HepG2 (cell line): ENCODE measurements around the gene S1PR5. TPM values are rescaled to one million over a fixed set of nuclear protein-coding genes. Genes with fewer than 3 reads are reported as not detected.

ENCODE experiments used
- ARID3A ChIP-seq: IDR thresholded peaks from 2 replicates; pipeline ENCODE4 v1.6.1; 2012; ENCODE audit warnings: low read depth, low read length, improper control_type of control experiment
- ATF1 ChIP-seq: IDR thresholded peaks from 2 replicates; pipeline ENCODE4 v1.6.1; 2016; ENCODE audit warnings: mild to moderate bottlenecking, control low read depth
- ETS1 ChIP-seq: sonication (generic); formaldehyde crosslinking; IDR thresholded peaks from 2 replicates; pipeline ENCODE4 v1.4.0; 2020; ENCODE audit warnings: missing genetic modification reagents
- FOXA3 ChIP-seq: IDR thresholded peaks from 2 replicates; pipeline ENCODE4 v1.6.1; 2016; ENCODE audit warnings: missing genetic modification reagents, missing compliant biosample characterization
- IKZF1 ChIP-seq: fragments of 450-650 bp; IDR thresholded peaks from 2 replicates; pipeline ENCODE4 v1.7.1; 2016
- ISX ChIP-seq: sonication (generic); formaldehyde crosslinking; conservative IDR thresholded peaks from 2 replicates; pipeline ENCODE4 v1.5.0; 2020; ENCODE audit warnings: missing genetic modification reagents
- JUN ChIP-seq: sonication (generic); formaldehyde crosslinking; IDR thresholded peaks from 2 replicates; pipeline ENCODE4 v1.4.0; 2020; ENCODE audit warnings: mild to moderate bottlenecking, missing genetic modification reagents
- KMT2B ChIP-seq: IDR thresholded peaks from 2 replicates; pipeline ENCODE4 v1.6.1; 2016; ENCODE audit warnings: missing genetic modification reagents, missing compliant biosample characterization
- NFKBIZ ChIP-seq: IDR thresholded peaks from 2 replicates; pipeline ENCODE4 v1.6.1; 2018; ENCODE audit warnings: missing genetic modification reagents, missing compliant biosample characterization
- PTBP1 ChIP-seq: fragments of 200-400 bp; formaldehyde crosslinking; IDR thresholded peaks from 2 replicates; pipeline ENCODE4 v1.6.1; 2018; ENCODE audit warnings: low read length, low read depth; ENCODE audit not compliant: poor library complexity, severe bottlenecking
- SRF ChIP-seq: IDR thresholded peaks from 2 replicates; pipeline ENCODE4 v1.6.1; 2011; ENCODE audit warnings: mild to moderate bottlenecking, low read depth, low read length, moderate library complexity
- STAG1 ChIP-seq: sonication (generic); formaldehyde crosslinking; IDR thresholded peaks from 2 replicates; pipeline ENCODE4 v1.4.0; 2020; ENCODE audit warnings: missing genetic modification reagents
- ZNF674 ChIP-seq: sonication (generic); formaldehyde crosslinking; IDR thresholded peaks from 2 replicates; pipeline ENCODE4 v1.5.0; 2020; ENCODE audit warnings: low read depth, mild to moderate bottlenecking, missing genetic modification reagents
- ZSCAN12 ChIP-seq: sonication (generic); formaldehyde crosslinking; IDR thresholded peaks from 2 replicates; pipeline ENCODE4 v1.9.0; 2021; ENCODE audit warnings: mild to moderate bottlenecking, missing genetic modification reagents
- ZSCAN31 ChIP-seq: sonication (generic); formaldehyde crosslinking; IDR thresholded peaks from 2 replicates; pipeline ENCODE4 v1.5.0; 2020; ENCODE audit warnings: low read depth, mild to moderate bottlenecking, missing genetic modification reagents
- polyA plus RNA-seq, 8 experiments: library from polyadenylated mRNA; depleted of rRNA in 3 of 8; stranded (reverse) in 7 of 8; unstranded in 1 of 8; fragments of >200 nt; fragmentation: Illumina TruSeq in 4 of 8; extraction: Trizol in 4 of 8; gene quantifications; 2 replicates each; pipeline versions ENCODE4 v1.2.1 to v1.2.3, GENCODE V29; 2011 to 2016; ENCODE audit warnings: low read depth in 4 of 8, missing spikeins in 1 of 8, mixed read lengths in 1 of 8; ENCODE audit not compliant: insufficient read depth in 1 of 8
- total RNA-seq, 5 experiments: library from RNA; depleted of rRNA; stranded (reverse); fragments of >200 nt; fragmentation: Illumina TruSeq; extraction: Trizol; gene quantifications; 2 replicates each; pipeline ENCODE4 v1.2.3, GENCODE V29; 2016; ENCODE audit warnings: low read depth in 1 of 5
- TF ChIP-seq, protein P1 (sequence below): sonication (generic); formaldehyde crosslinking; IDR thresholded peaks from 2 replicates; pipeline ENCODE4 v1.4.0; 2020; ENCODE audit warnings: missing genetic modification reagents
- TF ChIP-seq, protein P2 (sequence below): sonication (generic); formaldehyde crosslinking; IDR thresholded peaks from 2 replicates; pipeline ENCODE4 v1.8.0; 2022; ENCODE audit warnings: missing genetic modification reagents, mild to moderate bottlenecking, inconsistent platforms, borderline replicate concordance
- TF ChIP-seq, protein P3 (sequence below): fragments of 450-650 bp; IDR thresholded peaks from 2 replicates; pipeline ENCODE4 v1.6.1; 2016

The S1PR5 gene
- total and polyA plus RNA-seq, 2 of the 13 experiments (the other 11 are each of a cell fraction or from before 2014, with no cell fraction given): 0.04 TPM; not detected in 1

- TF ChIP-seq PTBP1 (no peak), JUN (CRISPR knock-in tag) (no peak), ZSCAN12 (no peak), IKZF1 (no peak), ATF1 (CRISPR knock-in tag) (no peak), ARID3A (no peak), ZNF674 (no peak), ISX (0 out of 2 replicates have a peak, but pooled peaks have one; percentile 70), ZSCAN31 (no peak), NFKBIZ (CRISPR knock-in tag) (peak; percentile 97; the same call in 1 of the 2 replicates), STAG1 (no peak), KMT2B (CRISPR knock-in tag) (peak; percentile 80; the same call in 1 of the 2 replicates), FOXA3 (peak; percentile 79), ETS1 (CRISPR knock-in tag) (0 out of 2 replicates have a peak, but pooled peaks have one; percentile 89), SRF (no peak)
- TF ChIP-seq, protein P1, sequence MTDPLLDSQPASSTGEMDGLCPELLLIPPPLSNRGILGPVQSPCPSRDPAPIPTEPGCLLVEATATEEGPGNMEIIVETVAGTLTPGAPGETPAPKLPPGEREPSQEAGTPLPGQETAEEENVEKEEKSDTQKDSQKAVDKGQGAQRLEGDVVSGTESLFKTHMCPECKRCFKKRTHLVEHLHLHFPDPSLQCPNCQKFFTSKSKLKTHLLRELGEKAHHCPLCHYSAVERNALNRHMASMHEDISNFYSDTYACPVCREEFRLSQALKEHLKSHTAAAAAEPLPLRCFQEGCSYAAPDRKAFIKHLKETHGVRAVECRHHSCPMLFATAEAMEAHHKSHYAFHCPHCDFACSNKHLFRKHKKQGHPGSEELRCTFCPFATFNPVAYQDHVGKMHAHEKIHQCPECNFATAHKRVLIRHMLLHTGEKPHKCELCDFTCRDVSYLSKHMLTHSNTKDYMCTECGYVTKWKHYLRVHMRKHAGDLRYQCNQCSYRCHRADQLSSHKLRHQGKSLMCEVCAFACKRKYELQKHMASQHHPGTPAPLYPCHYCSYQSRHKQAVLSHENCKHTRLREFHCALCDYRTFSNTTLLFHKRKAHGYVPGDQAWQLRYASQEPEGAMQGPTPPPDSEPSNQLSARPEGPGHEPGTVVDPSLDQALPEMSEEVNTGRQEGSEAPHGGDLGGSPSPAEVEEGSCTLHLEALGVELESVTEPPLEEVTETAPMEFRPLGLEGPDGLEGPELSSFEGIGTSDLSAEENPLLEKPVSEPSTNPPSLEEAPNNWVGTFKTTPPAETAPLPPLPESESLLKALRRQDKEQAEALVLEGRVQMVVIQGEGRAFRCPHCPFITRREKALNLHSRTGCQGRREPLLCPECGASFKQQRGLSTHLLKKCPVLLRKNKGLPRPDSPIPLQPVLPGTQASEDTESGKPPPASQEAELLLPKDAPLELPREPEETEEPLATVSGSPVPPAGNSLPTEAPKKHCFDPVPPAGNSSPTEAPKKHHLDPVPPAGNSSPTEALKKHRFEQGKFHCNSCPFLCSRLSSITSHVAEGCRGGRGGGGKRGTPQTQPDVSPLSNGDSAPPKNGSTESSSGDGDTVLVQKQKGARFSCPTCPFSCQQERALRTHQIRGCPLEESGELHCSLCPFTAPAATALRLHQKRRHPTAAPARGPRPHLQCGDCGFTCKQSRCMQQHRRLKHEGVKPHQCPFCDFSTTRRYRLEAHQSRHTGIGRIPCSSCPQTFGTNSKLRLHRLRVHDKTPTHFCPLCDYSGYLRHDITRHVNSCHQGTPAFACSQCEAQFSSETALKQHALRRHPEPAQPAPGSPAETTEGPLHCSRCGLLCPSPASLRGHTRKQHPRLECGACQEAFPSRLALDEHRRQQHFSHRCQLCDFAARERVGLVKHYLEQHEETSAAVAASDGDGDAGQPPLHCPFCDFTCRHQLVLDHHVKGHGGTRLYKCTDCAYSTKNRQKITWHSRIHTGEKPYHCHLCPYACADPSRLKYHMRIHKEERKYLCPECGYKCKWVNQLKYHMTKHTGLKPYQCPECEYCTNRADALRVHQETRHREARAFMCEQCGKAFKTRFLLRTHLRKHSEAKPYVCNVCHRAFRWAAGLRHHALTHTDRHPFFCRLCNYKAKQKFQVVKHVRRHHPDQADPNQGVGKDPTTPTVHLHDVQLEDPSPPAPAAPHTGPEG (CRISPR knock-in tag): peak; percentile 92
- TF ChIP-seq, protein P2, sequence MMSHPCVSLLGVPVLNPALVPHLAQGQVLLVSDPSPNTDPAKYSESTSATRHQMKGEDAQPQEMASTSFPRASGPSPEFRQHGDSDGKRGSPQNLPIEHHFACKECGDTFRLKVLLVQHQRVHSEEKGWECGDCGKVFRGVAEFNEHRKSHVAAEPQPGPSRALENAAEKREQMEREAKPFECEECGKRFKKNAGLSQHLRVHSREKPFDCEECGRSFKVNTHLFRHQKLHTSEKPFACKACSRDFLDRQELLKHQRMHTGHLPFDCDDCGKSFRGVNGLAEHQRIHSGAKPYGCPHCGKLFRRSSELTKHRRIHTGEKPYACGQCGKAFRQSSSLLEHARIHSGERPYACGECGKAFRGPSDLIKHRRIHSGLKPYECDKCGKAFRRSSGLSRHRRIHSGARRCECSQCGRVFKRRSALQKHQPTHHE: peak; percentile 85; the same call in 1 of the 2 replicates
- TF ChIP-seq, protein P3, sequence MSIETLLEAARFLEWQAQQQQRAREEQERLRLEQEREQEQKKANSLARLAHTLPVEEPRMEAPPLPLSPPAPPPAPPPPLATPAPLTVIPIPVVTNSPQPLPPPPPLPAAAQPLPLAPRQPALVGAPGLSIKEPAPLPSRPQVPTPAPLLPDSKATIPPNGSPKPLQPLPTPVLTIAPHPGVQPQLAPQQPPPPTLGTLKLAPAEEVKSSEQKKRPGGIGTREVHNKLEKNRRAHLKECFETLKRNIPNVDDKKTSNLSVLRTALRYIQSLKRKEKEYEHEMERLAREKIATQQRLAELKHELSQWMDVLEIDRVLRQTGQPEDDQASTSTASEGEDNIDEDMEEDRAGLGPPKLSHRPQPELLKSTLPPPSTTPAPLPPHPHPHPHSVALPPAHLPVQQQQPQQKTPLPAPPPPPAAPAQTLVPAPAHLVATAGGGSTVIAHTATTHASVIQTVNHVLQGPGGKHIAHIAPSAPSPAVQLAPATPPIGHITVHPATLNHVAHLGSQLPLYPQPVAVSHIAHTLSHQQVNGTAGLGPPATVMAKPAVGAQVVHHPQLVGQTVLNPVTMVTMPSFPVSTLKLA: peak; percentile 32; the same call in 1 of the 2 replicates
Measured at GRCh38 chr19:10565567-10566407, 48.5 kb upstream of the S1PR5 start, which contains the start of gene KRI1 (continued).
